Transverse colon (tissue), 3 donors: ENCODE data around the gene FKBP7.

Experiments
- EP300 ChIP-seq: sonication (generic); formaldehyde crosslinking; IDR thresholded peaks from one replicate; pipeline ENCODE4 v1.6.1; 2017; ENCODE audit warnings: antibody characterized with exemption, low read depth
- POLR2AphosphoS5 ChIP-seq, 3 donors: sonication (generic); formaldehyde crosslinking; IDR thresholded peaks; one replicate each; pipeline ENCODE4 v1.6.1; 2016; ENCODE audit warnings: antibody characterized with exemption in 3 of 3

- TF ChIP-seq POLR2AphosphoS5 (IDR thresholded peaks at IDR 0.05) (no peak), EP300 (no peak)
These were observed 60.0 kb downstream of the FKBP7 start for GRCh38 chr2:178418426-178418825.
